AG08395 (cell line): ENCODE measurements around the gene DAB2IP.

ENCODE experiments used
- DNase-seq: peaks from one replicate; pipeline ENCODE4 v3.0.0; 2012; ENCODE audit warnings: mixed read lengths, low spot score

DAB2IP gene

DNA sequence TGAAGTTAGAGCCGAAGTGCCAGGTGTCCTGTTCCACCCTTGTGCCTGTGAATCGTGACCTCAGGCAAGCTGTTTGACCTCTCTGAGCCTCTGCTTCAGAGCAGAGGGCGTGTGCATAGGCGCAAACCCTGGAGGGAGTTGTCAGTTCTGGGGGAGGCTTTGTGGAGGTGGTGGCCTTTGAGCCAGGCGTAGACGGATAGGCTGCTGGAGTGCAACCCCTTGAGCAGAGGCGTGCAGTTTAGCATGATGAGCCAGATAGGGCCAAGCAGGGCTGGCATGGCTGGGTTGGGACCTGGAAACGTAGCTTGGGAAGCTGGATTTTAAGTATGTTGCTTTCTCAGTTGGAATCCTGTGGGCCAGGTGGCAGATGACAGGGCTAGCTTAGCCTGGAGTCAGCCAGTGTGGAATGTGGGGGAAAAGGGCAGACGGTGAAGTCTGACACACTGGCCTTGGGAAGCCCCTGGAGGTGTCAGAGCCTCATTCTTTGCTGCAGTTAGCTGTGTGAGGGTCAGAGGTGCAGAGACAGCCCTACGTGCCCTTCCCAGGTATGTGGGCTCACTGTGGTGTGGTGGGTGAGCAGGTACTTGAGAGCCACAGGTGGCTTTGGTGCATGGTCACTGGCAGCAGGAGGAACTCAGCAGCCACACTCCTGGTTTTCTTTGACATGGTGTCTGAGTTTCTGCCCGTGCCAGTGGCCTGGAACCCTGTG lies 93.4 kb downstream of the DAB2IP start:
- no peak for DNase-seq

DNA sequence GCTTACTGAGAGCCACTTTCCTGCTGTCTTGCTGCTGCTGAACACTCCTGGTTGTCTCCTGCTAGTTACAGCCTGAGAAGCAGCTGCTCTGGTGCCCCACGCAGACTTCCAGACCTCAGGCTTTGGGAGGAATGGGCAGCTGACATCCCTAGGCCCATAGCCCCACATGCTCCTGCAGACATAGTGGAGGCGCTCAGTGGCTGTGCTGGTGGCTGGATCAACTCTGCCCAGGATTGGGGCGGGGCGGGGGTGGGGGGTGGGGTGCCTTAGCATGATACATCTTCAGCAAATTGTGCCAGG lies 93.9 kb downstream of the DAB2IP start:
- DNase-seq: no peak

DNA sequence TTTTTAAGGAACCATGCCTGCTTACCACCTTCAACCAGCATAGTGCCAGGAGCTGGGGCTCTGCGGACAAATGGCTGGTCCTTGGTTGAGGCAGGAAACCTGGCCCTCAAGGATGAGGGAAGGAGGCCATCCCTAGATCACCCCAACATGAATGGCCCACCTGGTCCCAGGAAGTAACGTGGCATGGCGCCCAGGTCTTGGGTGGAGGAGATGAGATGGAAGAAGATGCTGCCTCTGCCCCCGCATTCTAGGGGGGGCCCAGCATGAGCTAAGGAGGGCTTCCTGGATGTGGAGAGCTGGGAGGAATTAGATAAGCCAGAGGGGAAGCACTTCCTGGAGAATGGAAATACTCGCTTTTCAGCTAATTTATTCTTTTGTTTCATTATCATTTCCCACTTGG lies 95.0 kb downstream of the DAB2IP start:
- DNase-seq: no peak

DNA sequence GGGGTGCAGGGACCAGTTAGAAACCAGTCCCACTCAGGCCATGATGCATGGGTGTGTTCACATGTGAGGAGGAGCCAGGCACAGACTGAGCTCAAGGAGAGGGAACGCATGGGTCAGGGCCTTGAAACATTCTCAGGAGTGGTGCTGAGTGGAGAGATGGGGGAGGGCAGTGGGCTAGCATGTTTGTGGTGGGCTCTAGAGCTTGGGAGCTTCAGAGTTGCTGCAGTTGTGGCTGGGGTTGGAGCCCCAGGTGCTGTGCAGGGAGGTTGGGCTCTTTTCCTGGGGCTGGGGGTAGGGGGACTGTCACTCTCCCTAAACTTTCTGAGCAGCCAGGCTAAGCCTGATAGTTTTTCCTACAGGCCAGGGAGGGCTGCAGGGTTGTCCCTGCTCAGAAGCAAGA lies 95.4 kb downstream of the DAB2IP start:
- DNase-seq: no peak

DNA sequence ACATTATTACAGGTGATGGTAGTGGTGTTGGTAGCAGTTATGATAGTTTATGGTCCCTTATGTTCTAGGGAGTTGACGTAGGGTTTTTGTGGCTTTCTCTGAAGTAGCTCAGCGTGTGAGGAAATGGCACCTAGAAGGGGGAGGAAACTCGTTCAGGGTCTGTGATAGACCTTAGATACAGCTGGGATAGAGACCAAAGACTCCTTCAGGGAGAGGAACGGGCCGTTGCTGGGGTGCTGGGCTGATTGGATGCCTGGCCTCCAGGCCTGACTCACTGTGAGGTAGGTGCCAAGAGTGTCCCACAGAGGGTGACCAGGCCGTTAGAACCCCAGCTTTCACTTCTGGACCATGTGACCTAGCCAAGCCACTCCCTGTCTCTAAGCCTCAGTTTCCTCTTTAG lies 96.6 kb downstream of the DAB2IP start:
- DNase-seq: peak; percentile 76

DNA sequence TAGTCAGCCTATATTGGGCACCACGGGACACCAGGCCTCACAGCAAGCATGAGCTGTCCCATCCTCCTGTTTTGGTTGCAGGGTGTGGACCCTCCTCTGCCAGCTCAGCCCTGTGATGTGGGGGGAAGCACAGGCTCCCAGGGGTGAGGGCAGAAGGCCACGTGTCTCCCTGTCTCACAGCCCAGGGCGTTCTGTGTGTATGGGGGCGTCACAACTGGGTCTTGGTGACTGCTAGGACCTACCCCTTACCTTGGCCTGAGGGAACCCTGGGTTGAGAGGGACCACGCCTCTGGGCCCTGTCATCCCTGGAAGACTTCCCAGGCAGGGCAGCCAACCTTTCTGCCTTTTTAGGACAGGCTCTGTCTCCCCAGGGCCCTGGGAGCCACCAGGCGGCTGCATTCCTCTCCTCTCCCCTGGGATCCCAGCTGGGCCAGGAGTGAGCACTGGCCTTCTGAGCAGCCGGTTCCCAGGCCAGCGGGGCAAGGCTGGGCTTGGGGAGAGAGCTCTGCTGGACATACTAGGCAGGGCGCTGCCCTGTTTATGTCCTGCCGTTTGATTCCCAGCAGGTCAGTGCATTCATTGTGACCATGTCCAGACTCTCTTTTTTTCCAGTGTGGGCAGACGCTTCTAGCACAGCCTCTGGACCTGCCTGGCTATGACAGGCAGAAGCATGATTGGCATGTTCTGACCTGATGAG lies 97.4 kb downstream of the DAB2IP start:
- DNase-seq: peak; percentile 62

DNA sequence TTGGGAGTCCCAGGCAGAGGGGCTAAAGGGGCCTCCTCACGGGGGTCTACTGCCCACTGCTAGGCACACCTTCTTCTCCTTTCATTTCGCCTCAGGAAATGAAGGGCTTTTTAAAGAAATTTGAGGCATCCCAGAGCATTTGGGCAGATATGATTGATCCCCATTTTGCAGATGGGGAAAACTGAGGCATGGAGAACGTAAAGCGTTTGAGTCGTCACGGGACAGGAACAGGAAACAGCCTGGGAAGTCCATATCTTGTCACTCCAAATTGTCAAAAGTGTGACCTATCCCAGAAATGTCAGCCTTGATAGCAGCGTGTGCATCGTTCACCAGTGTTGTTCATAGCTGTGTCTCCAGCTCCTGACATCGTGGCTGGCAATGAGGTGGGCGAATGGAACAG lies 98.2 kb downstream of the DAB2IP start:
- no peak for DNase-seq

DNA sequence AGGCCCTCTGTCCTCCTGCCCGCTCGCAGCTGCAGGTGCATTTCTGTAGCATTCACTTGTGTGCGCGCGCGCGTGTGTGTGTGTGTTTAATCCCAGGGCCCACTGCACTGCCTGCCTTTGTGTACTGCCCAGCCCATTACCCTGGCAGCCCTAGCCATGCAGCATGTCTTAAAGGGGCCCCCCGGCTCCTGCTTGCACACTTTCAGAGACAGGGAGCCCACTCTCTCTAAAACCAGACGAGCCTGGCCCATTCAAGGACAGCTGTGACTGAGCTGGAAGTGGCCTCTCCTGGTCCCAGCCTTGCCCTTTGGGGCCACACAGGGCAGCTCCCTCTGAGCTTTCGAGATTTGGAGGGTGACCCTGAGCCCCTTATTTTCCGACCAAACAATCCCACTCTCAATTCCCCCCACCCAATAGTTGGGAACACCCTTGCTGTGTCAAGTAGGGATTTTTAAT lies 98.9 kb downstream of the DAB2IP start:
- no peak for DNase-seq

DNA sequence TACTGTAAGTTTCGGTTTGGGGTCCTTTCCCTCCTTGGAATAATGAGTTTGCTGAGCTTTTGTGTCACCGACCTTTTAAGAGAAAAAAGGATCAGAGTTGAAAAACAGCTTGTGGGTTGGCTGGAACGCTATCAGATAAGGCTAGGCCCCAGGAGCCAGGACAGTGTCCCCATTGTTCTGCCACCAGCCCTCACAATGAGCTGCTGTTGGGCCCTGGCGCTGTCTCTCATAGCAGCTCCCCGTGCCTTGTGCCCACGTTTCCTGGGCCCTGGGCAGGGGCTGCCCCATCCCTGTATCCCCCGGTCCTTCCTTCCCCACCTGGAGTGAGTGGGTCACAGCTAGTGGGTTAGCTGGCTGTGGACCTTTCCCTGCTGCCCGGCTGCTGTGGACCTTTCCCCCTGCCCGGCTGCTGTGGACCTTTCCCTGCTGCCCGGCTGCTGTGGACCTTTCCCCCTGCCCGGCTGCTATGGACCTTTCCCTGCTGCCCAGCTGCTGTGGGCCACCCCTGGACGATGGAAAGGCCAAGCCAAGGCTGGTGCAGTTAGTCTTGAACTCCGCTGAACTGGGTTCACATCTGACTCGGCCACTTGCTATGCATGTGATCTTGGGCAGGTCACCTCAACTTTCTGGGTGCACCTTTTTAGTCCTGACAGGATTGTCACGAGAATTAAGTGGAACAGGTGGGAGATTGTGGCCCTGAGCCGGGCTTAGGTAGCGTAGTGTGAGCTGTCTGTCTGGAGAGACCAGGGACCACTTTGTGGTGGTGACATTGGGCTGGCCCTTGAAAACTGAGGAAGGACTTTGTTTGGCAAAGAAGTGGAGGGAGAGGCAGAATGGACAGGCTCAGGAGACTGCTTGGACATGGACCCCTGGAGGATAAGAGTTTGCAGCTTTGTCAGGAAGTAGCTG lies 99.5 kb downstream of the DAB2IP start:
- no peak for DNase-seq

DNA sequence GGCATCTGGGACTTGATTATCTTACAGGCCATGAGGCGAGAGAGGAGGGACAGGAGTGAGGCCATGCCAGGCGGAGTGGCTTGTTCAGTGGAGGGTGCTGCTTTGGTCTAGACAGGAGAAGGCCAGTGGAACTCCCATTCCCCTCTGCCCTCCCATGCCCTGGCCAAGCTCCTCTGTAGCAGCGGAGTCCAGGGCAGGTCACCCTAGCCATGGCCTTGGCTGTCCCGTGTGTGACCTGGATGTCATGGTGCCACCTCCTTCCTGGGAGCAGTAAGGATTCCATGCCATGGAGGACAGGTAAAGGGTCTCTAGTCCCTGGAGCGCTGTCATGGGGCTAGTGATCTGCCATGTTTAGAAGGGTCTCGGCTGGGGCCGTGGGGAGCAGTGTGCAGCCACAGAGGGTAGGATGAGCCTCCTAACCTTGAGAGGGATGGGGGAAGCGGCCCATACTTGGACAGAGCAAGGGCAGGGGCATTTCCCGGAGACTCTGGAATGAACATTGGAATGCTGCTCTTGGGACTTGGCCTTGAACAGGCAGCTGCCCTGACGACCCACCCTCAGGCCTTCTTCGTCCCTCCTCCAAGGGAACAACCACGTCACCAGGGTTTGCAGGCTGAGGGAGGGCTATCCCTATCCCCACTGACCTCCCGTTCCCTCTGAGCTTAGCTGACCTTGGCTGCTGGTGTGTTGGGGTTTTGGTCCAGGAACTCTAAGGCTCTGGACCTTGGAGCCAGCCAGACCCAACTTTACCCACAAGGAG lies 100.4 kb downstream of the DAB2IP start:
- no peak for DNase-seq

DNA sequence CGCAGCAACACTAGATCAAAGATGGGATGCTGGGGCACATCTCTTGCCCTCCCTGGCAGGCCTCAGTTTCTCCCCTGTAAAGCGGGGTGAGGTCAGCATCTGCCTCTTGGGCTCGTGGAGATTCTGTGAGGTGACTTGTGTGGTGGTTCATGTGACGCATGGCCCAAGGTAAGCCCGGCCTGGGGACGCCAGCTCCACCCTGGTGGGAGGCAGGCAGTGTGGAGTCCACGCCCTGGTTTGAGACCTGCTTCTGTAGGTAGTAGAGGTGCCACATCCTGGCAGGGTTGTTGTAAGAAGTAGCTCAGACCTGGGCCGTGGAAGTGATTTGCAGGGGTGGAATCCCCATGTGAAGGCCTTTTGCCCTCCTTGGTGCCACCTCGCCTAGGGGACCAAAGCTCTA lies 101.5 kb downstream of the DAB2IP start:
- no peak for DNase-seq

DNA sequence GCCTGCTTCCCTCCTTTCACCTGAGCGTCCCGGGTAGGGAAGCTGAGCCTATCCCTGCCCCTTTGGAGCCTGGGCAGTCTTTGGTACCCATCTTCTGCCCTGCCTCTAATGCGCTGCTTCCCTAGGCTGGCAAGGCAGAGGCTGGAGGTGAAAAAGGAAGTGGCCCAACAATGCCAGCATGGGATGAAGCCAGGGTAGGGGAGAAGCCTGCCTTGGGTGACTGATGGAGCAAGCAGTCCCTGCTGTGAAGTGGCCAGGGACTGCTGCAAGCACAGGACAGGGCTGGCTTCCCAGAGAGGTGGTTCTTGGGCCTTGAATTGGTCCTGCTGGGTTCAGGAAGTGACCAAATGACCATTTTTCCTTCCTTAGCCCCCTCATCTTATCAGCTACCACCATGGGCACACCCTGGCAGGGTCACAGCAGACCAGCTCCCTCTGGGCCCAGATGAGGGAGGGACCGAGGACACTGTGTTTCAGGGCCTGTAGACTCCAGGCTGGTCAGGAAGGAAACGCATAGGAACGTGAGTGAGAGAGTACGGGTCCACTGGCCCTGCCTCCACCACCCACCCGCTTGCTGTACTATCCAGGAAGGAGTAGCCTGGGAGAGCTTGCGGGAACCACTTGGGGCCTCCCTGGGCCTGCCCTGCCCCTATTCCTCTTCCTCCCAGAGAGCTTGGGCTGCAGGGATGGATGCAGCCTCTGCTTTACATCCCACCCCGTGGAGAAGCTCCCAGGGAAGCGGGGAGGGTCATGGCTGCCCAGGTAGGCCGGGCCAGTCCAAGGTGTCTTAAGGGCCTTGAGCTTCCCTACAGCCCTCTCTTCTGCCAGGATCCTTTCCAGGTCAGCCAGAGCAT lies 102.6 kb downstream of the DAB2IP start:
- DNase-seq: no peak

DNA sequence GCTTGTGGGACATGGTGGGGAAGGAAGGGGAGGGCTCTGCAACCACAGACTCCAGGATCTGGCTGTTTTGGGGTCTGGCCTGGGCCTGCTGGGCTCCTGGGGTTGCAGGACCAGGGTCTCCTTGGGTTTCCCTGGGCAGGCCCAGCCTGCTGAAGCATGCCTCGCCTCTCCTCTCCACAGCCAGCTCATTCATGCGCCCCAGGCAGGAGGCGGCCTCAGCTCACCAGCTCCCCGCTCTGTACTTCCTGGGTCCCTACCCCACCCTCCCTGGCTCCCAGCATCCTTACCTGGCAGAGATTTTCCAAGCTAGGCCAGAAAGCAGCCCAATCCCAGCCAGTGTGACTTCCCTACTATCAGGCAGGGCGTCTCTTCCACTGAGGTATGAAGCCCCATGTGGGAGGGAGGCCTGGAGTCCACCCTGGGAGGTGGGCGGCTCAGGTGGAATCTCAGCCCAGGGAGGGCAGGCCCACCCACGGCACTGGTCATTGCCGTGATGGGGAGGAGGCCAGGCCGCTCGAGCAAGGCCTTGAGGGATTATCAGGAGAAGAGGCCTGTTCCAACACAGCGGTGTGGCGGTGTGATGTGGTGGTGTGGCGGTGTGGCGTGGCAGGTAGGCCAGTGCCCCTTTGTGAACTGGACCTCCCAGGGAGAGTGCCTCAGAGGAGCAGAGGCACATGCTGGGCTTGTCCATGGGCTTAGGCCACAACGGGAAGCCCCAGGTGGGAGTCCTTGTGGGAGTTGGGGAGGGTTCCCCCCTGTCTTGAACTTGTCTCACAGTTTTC lies 103.4 kb downstream of the DAB2IP start:
- no peak for DNase-seq

DNA sequence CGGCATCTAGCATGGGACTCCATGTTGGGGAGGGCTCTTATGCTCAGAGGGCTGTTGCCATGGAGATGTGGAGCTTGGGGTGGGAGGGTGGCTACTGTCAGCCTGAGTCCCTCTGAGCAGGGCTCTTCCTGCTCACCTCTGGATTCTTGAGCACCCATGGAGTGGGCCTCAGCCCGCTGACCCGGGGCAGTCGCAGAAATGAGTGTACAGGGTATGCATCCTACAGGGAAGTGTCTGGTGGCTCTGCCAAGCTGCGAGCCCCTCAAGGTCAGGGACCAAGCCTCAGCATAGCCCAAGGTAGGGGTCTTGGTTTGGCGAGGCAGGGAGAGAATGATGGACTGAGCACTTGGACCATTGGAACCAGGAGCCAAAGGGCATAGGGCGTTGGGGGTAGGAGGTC lies 104.1 kb downstream of the DAB2IP start:
- DNase-seq: no peak

DNA sequence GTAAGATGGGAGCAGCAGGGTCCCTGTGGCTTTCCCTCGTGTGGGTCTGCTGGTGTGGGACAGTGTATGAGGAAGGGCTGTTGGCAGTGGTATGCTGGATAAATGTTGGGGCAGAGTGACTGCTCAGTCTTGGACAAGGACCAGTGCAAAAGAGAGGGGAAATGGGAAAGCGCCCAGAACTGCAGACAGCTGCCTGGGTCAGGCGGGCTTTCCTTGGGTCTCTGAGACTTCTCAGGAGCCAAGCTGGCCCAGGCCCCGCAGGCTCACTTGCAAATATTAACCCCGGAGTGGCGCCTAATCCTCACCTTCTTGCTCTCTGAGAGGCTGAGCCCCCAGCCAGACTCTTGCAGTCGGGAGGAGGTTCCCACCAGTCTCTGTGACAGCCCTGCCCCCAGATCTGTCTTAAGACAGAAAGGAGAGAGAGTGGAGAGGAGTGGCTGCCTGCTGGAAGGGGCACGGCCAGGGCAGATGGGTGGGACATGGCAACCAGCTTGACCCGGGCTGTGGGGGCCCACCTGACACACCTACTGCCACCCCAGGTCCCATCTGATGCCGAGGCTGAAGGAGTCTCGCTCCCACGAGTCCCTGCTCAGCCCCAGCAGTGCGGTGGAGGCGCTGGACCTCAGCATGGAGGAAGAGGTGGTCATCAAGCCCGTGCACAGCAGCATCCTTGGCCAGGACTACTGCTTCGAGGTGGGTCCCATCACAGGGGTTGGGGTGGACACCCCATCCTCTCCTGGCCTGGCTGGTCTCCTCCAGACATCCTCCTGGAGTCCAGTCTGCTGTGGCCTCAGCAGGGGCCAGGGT lies 105.2 kb downstream of the DAB2IP start:
- no peak for DNase-seq

DNA sequence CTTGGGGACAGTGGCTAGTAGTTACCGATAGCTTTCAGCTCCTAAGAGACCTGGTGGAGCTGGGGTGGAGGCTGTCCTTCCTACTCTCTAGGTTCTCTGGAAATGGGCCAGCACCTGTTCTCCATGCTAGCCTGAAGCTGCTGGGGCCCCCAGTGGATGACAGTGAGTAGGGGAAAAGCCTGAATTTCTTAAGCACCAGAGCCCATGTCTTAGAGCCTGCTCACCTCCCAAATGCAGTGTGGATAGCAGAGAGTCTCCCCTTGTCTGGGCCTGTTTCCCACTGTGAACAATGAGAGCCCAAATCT lies 105.8 kb downstream of the DAB2IP start:
- DNase-seq: no peak

DNA sequence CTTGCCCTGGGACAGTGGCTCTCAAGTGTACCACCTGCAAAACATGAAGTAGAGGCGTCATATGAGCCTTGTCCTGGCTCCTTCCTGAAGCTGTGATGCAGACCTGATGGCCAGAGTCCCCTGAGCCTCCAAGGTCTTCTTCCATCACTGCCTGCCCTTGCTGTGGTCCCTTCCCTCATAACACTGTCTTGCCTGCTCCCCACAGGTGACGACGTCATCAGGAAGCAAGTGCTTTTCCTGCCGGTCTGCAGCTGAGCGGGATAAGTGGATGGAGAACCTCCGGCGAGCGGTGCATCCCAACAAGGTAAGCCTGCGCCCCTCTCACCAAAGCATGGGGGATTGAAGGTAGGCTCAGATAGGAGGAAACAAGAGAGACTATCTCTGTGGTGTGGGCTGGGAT lies 107.3 kb downstream of the DAB2IP start:
- no peak for DNase-seq

DNA sequence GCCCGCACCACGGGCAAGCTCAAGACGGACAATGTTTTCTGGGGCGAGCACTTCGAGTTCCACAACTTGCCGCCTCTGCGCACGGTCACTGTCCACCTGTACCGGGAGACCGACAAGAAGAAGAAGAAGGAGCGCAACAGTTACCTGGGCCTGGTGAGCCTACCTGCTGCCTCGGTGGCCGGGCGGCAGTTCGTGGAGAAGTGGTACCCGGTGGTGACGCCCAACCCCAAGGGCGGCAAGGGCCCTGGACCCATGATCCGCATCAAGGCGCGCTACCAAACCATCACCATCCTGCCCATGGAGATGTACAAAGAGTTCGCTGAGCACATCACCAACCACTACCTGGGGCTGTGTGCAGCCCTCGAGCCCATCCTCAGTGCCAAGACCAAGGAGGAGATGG lies 108.6 kb downstream of the DAB2IP start:
- no peak for DNase-seq

DNA sequence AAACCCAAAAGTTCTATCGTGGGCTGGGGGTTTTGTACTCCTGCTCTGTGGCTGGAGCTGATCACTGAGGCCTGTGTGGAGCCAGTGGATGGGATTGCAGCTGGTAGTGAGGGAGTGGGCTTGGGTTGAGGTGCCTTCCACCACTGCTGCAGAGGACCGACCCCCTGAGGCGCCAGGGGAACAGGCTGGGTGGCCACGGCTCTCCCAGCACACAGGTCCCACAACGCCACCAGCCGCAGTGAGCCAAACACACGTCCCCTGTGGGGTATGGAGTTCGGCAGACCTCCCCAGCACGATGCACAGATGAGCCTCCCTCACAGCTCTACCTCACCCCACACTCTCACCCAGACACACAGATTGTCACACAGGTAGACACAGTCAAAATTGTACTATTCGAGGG lies 109.1 kb downstream of the DAB2IP start:
- DNase-seq: no peak

DNA sequence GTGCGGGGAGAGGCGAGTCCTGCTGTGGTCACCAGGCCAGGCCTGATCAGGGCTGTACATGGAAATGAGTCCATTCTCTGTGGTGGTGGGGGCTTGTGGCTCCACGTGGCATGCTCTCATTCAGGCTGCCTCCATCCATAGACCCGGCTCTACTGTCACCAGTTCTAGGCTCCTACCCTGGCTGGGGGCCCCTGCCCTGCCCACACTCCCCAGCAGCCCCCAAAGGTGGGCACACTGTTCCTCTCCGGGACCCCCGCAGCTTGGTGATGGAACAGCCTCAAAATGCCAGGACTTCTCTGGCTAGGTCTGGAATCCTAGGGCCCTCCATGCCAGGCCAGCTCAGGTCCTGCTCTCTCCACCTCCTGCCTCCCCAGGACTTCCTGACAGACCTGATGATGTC lies 111.7 kb downstream of the DAB2IP start:
- no peak for DNase-seq
